Measurements from ENCODE around the gene UBR4.
"Not testable (repeated sequence)": the region's sequence is repeated elsewhere in the genome, so short reads cannot be mapped to it uniquely, and the experiment has no call there.

UBR4 gene

GRCh38 chr1:19209990-19210771 is at the start of gene UBR4:
Gene UBR4, minus strand, starts transcription at chr1:19210266. Its CDS starts 18 bp downstream, at chr1:19210248.
- DNase-seq: peak; percentile 94

- no peak for DNase-seq
Measured at GRCh38 chr1:19258353-19258752, 48.3 kb upstream of the UBR4 start.

DNA sequence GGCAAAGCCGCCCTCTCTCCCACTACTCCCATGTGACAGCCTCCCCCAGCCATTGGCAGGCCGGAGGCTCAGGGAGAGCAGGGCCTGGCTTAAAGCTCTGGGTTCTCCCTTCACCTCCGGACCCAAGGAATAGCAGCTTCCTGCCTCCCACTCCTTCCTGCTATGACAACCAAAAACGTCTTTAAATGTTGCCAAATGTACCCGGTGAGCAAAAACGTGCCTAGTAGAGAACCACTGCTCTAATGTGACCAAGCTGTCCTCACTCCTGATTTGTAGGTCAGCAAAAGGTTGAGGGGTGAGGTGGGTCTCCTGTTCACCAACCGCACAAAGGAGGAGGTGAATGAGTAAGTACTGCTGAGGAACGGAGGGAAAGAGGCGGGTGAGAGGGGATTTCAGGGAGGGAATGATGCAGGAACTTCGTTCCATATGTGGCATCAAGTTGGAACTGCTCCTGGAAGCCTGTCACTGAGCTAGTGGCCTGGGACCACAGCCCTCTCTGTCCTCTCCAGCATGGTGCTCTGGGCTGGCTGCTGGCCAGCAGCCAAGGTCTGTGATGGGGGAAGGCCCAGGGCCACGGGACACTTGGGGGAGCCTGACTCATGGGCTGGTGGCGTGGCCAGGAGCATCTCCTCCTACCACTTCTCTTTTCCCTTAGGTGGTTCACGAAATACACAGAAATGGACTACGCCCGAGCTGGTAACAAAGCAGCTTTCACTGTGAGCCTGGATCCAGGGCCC is 47.3 kb upstream of the UBR4 start:
- DNase-seq: no peak

DNA sequence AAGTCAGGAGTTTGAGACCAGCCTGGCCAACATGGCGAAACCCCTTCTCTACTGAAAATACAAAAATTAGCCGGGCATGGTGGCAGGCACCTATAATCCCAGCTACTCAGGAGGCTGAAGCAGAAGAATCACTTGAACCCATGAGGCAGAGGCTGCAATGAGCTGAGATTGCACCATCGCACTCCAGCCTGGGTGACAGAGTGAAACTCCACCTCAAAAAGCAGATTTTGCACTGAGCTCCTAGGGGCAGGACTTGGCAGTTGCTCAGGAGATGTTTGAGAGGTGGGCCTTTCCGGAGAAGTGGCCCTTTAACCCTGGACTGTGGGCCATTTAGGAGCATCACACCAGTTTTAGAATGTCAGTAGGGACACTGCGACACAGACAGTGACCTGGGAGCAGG is 46.2 kb upstream of the UBR4 start:
- not testable (repeated sequence) for DNase-seq

- DNase-seq: no peak
Measured at GRCh38 chr1:19255288-19255687, 45.2 kb upstream of the UBR4 start.

GRCh38 chr1:19254416-19254815 is 44.4 kb upstream of the UBR4 start:
- DNase-seq: no peak

GRCh38 chr1:19251305-19252196 is 41.5 kb upstream of the UBR4 start, which contains the start of the genes EMC1 and MRTO4:
Gene EMC1, minus strand, starts transcription at chr1:19251524. Its CDS starts 15 bp downstream, at chr1:19251509.
Gene MRTO4, plus strand, starts transcription at chr1:19251805. Its CDS starts 31 bp downstream, at chr1:19251836.
- DNase-seq: peak; percentile 64

DNA sequence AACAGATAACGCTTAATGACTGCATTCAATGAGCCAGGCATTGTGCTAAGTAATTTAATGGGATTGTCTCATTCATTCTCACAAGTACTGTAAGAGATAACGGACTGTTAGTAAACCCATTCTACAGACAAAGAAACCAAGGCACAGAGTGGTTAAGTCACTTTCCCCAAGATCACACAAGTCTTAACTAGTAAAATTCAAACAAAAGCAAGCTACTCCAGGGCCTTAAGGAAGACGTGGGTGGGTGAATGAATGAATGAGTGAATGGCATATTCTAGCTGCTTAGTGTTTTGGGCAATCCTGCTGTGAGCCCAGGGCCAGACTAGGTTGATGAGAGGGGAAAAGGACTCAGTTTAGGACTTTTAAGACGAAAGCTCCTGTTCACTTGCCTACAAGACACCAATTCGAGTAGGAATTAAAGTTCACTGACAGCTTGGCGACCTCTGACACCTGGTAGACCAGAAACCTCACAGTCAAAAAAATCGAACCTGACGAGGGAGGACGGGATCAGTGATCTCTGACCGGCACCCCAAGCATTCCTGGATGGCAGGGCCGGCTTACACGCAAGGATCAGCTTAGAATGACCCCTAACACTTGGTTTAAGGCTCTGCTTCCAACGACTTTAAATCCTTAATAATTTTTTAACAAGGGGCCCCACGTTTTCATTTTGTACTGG is 40.7 kb upstream of the UBR4 start:
- no peak for DNase-seq

DNA sequence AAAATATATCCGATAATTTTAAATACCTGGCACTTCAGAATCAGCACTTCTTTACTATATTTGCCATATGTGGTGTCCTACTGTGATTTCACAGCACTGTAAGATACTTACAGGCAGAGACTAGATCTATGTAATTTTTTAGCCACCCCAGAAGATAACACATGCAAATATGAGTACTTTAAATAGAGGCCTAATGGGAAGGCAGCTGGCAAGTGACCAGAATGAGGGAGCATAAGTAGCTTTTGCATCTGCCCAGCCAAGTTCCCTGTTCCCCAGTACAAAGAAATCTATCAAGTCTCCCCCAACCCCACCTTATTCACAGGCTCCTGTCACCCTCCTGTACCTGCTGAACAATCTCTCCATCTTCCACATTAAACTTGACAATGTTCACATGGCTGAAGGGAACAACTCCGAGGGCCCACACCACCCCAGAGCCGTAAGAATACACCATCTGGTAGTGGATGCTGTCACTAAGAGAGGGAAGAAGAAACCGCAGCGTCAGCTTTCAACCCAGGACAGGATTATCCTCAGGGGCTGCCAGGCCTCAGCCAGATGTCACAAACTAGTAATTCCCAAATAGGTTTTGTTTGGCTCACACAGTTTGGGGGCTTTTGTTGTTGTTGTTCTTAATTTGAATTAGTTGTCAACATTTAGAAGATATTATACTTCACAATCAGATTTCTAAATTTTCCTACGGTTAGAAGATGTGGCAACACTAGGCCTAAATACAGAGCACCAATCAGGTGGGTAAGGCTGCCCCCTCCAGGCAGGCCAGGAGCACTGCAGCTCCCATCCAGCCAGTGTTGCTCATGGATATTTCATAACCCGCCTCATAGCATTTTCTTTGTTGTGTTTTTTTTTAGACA is 30.8 kb upstream of the UBR4 start:
- DNase-seq: no peak

DNA sequence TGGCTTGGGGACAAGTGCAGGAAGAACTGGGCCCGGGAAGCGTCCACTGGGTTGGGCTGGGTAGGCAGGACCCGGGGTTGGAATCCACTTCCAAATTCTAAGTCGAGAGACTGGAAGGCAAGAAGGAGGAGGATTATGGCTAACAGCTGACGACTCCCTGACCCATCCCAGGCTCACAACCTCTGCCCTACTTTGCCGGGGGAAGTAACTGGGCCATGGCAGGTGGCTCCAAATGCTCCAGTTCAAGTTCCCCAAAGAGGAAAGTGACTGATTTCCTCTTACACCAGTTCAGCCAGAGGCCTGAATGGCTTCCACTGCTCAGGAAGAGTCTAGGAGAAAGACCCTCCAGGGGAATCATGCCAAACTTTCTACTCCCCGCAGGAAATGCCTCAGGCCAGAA is 29.8 kb upstream of the UBR4 start:
- DNase-seq: no peak

DNA sequence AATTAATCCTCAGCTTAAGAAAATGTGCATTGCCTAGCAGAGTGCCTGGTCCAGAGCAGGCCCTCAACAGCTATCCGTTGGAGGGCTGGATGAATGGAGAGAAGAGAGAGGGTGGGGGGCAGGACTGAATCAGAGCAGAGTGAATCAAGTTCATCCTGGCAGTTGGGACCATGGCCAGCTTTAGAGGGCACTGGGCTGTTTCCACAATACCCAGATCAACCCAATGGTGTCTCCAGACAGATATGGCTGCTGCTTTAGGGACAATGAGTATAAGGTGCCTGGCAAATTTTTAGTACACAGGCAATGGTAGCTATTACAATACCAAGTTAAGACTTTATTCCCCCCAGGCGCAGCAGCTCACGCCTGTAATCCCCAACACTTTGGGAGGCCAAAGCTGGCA is 24.2 kb upstream of the UBR4 start:
- DNase-seq: no peak

DNA sequence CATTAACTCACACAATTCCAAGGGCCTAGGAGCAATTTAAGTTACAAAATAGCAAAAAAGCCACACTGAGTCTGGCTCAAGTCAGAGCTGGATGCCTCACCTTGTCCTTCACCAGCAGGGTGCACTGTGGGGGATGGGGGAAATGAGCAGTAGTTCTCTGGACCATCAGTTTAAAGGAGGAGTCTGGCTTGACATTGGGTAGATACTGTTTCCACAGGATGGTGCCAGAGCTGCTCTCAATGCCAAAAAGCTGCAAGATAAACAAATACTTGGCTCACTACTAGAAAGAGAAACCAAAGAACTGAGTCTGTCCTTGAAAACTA is 22.4 kb upstream of the UBR4 start:
- DNase-seq: peak; percentile 14

GRCh38 chr1:19231736-19232523 is 21.9 kb upstream of the UBR4 start:
- not testable (repeated sequence) for DNase-seq

DNA sequence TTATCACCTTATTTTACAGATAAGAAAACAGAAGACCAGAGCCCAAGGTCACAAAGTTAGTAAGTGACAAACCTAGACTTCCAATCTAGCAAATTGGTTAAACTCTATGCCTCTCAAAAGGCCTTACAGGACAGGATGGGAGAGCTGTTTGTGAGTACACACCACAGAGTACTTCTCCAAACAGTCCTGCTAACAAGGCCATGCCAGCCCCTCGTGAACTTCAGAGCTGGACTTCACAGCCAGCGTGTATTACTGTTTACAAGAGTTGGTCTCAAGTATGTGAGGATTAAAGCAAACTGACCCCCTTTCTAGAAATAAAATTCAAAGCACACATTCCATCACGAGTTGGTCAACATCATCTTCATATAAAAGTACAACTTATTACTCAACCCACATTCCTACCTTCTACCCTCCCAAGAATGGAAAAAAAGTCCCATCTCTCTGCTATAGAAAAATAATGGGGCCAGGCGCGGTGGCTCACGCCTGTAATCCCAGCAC is 19.8 kb upstream of the UBR4 start:
- DNase-seq: no peak

DNA sequence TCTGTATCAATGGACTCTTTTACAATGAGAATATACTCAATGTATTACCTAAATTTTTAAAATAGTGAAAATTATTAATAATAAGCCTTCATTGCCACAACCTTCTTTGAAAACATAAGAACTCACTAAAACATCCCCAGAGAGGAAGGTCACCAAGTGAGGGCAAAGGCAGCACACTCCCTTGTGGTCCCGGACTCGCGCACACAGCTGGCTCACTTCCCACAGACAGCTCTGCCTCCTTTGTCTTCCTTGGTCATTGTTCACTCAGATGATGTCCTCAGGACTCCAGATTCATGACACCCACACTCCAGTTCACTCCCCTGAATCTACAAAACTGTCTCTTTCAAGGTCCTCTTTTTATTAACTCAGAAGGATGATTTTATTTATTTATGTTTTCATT is 19.2 kb upstream of the UBR4 start:
- DNase-seq: no peak

DNA sequence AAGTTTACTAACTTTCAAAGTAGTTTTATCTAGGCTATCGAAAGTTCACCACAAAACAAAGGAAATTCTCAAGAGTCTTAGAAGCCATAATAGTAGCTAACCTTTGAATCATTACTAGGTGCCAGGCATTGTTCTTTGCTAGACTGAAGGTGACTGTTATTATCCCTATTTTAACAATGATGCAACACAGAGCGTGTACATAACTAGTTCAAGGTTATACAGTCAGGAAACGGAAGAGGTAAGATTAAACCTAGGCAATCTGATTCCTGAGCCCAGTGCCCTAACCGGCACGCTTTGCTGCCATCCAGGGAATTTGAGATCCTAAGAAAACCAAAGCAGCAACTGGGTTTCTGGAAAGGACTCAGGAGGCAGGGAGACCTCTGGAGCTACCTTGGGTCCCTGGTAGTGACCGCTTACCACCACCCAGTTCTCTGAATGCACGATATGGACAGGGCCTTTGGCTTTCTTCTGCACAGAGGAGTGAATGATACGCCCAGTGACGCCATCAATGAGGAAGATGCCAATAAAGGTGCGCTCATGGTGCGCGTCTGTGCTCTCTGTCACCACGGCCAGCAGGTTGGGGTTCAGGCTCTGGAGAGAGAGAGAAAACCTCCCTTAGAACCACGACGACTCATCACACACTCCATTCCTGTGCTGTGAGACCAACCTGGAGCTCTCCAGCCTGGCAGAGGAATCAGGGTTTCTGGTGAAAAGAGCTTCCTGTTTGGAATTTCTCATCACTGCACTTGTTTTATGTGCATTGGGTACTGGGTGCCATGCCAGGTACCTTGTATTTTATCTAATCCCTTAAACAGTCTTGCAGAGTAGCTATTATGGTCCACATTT is 13.1 kb upstream of the UBR4 start:
- DNase-seq: no peak

DNA sequence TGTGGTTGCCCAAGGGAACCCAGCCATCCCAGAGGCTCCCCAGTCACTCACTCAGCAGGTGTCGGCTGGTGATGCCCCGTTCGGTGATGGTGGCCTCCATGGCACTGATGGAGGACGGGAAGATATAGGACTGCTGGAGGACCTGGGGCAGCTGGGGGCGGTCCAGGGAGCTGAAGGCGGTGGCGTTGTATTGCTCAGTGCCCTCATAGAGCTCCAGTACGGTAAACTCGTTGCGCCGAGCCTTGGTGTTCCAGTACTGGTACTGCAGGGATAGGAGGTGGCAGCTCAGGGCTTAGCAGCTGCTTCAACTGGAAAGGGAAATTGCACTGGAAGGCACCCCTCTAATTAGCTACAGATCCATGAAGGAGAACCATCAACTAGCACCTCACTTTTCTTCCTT is 12.5 kb upstream of the UBR4 start:
- no peak for DNase-seq

DNA sequence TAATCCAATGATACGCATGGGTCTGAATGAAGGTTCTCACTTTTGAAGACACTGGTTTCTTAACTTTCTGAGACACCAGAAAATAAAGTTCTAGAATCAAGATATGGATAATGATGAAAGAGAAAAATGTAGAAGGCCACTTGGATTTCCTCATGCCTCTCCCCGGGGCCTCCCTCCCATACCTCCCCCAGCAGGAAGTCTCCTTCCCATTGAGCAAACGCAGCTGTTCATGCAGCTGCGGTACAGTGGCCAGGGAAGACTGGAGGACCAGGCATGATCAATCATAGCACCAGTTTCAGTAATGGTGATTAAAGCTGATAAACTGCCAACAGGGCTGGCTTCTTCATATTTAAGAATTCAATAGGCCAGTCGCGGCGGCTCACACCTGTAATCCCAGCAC is 10.9 kb upstream of the UBR4 start:
- no peak for DNase-seq

- DNase-seq: no peak
Measured at GRCh38 chr1:19220080-19220846, 10.2 kb upstream of the UBR4 start.
